GM18520 (cell line): ENCODE measurements around the gene RNASE3.
"Not testable (repeated sequence)": the region's sequence is repeated elsewhere in the genome, so short reads cannot be mapped to it uniquely, and the experiment has no call there.

Source experiments
- ATAC-seq: cut with Tn5 transposase; IDR thresholded peaks from one replicate; pipeline ENCODE4 v1.9.1; 2021; ENCODE audit not compliant: unreplicated experiment

RNASE3 gene

DNA sequence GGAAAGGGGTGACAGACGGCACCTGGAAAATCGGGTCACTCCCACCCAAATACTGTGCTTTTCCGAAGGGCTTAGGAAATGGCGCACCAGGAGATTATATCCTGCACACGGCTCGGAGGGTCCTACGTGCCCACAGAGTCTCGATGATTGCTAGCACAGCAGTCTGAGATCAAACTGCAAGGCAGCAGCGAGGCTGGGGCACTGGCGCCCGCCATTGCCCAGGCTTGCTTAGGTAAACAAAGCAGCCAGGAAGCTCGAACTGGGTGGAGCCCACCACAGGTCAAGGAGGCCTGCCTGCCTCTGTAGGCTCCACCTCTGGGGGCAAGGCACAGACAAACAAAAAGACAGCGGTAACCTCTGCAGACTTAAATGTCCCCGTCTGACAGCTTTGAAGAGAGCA lies 19.6 kb downstream of the RNASE3 start:
- not testable (repeated sequence) for ATAC-seq

- not testable (repeated sequence) for ATAC-seq
Observed at GRCh38 chr14:20919038-20919756, 28.0 kb downstream of the RNASE3 start.

- not testable (repeated sequence) for ATAC-seq
Observed at GRCh38 chr14:20923766-20924297, 32.6 kb downstream of the RNASE3 start.

GRCh38 chr14:20934148-20934762 lies 43.1 kb downstream of the RNASE3 start:
- no peak for ATAC-seq

DNA sequence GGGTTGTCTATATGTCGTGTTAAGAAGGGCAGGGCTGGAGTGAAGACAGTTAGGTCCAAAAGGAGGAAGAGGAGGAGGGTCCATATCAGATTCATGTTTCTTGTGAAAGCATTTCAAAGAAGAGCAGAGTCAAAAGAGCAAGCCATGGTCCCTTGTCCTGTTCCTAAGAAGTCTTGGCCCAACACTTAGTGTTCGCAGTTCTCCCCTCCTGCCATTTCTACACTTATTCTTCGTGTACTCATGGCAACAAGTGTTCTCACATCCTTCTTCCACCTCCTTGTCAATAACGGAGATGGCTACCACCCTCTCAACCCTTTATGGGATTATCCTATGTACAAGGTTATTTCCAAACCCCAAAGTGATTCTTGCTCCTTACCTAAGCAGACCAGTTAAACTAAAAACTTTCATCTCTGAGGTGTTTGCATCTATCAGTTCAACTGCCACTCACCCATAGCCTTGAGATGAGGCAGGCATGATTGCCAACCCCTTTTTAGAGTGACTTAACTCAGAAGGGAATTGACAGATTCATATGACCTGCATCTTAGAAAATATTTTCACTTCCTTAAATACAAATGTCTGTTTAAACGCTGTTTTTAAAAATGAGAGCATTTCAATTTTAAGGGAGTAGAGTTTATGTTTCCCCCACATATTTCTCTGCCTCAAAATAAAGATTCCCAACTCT lies 44.3 kb downstream of the RNASE3 start:
- no peak for ATAC-seq
